Measurements from ENCODE around the gene TMEM106C.

The TMEM106C gene

DNA sequence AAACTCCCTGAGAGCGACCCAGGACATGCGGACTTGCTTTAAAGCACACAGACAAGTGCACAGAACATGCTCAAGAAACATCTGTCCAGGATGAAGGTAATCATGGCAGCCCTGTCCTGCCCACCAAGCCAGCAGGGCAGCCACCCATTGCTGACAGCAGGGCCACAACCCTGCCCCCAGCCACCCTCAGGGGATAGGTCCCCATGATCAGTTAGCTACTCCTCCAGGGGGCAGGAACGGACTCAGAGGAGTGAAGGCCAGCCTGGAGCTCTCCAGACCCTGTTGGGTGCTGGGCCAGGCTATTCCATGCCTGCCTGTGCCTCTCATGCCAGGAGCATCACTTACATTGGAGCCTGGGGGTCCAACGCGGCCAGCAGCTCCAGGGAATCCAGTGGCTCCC, 15.8 kb downstream of the TMEM106C start:
- no peaks in the 10 kb centered on the region for H3K27me3 Mint-ChIP-seq (ENCODE audit: low read depth, poor library complexity)
- no peak for DNase-seq
- no peaks in the 10 kb centered on the region for H3K4me1 Mint-ChIP-seq
- TF ChIP-seq, protein P1, sequence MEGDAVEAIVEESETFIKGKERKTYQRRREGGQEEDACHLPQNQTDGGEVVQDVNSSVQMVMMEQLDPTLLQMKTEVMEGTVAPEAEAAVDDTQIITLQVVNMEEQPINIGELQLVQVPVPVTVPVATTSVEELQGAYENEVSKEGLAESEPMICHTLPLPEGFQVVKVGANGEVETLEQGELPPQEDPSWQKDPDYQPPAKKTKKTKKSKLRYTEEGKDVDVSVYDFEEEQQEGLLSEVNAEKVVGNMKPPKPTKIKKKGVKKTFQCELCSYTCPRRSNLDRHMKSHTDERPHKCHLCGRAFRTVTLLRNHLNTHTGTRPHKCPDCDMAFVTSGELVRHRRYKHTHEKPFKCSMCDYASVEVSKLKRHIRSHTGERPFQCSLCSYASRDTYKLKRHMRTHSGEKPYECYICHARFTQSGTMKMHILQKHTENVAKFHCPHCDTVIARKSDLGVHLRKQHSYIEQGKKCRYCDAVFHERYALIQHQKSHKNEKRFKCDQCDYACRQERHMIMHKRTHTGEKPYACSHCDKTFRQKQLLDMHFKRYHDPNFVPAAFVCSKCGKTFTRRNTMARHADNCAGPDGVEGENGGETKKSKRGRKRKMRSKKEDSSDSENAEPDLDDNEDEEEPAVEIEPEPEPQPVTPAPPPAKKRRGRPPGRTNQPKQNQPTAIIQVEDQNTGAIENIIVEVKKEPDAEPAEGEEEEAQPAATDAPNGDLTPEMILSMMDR (IDR thresholded peaks at IDR 0.05): no peak
- H3K36me3 Mint-ChIP-seq (ENCODE audit: low read depth): peaks cover 58% of the 10 kb centered on the region
- H3K9me3 Mint-ChIP-seq: no peaks in the 10 kb centered on the region
- no peak overlapping the region for H3K27ac Mint-ChIP-seq
- H3K4me3 Mint-ChIP-seq: no peak overlapping the region

- Mint-ChIP-seq H3K4me3 (no peak overlapping the region), H3K27ac (no peak overlapping the region), H3K27me3 (ENCODE audit: low read depth, poor library complexity) (no peaks in the 10 kb centered on the region)
These were observed 16.3 kb downstream of the TMEM106C start for GRCh38 chr12:47979686-47980085.

GRCh38 chr12:47980197-47980596, 16.8 kb downstream of the TMEM106C start:
- Mint-ChIP-seq H3K27ac (no peak overlapping the region), H3K9me3 (no peaks in the 10 kb centered on the region), H3K4me1 (no peaks in the 10 kb centered on the region), H3K27me3 (ENCODE audit: low read depth, poor library complexity) (no peaks in the 10 kb centered on the region), H3K4me3 (no peak overlapping the region), H3K36me3 (ENCODE audit: low read depth) (peaks cover 59% of the 10 kb centered on the region)
- TF ChIP-seq, protein P1 (IDR thresholded peaks at IDR 0.05): no peak
- no peak for DNase-seq

More at GRCh38 chr12:47979686-47980085, 16.3 kb downstream of the TMEM106C start:
- no peaks in the 10 kb centered on the region for H3K9me3 Mint-ChIP-seq
- TF ChIP-seq, protein P1 (IDR thresholded peaks at IDR 0.05): no peak
- no peak for DNase-seq
- peaks cover 58% of the 10 kb centered on the region for H3K36me3 Mint-ChIP-seq (ENCODE audit: low read depth)
- no peaks in the 10 kb centered on the region for H3K4me1 Mint-ChIP-seq

- H3K4me1 Mint-ChIP-seq: no peaks in the 10 kb centered on the region
- H3K9me3 Mint-ChIP-seq: no peaks in the 10 kb centered on the region
- no peak for DNase-seq
- no peak overlapping the region for H3K4me3 Mint-ChIP-seq
- H3K27ac Mint-ChIP-seq: no peak overlapping the region
- H3K27me3 Mint-ChIP-seq (ENCODE audit: low read depth, poor library complexity): no peaks in the 10 kb centered on the region
- peaks cover 56% of the 10 kb centered on the region for H3K36me3 Mint-ChIP-seq (ENCODE audit: low read depth)
- TF ChIP-seq, protein P1 (IDR thresholded peaks at IDR 0.05): no peak
These were observed 17.5 kb downstream of the TMEM106C start for GRCh38 chr12:47980779-47981495.

DNA sequence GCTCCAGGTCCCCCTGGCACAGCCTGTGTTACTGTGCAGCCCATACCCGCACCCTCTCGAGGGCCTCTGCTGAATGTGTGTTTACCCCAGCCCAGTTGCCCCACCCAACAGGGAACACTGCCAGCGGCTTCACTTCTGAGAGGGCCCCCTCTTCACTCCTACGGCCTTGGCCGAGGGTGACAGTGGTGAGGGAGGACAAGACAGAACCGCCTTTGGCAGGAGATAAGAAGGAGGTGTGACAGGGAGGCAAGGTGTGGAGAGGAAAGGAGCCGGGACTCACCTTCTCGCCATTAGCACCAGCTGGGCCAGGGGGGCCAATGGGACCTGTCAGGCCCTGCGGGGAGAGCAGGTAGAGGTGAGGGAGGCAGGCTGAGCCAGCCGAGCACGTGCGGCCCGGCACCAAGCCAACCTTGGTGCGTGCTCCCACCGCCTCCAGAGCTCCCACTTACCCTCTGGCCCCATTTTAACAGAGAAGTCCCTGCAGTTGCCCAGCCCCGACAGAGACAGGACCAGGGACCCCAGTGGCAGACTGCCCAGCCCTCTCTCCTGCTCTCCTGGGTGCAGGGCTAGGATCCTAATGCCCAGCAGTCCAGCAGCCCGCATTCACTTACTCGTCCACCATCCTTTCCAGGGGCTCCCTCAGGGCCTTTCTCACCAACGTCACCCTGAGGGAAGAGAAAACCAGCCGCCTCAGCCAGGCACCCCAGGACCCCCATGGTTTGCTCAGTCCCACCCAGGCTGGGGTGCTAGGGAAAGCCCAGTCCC, 18.3 kb downstream of the TMEM106C start:
- Mint-ChIP-seq H3K4me3 (no peak overlapping the region), H3K27ac (no peak overlapping the region), H3K27me3 (ENCODE audit: low read depth, poor library complexity) (no peaks in the 10 kb centered on the region), H3K9me3 (no peaks in the 10 kb centered on the region), H3K4me1 (no peaks in the 10 kb centered on the region), H3K36me3 (ENCODE audit: low read depth) (peaks cover 56% of the 10 kb centered on the region)
- TF ChIP-seq, protein P1 (IDR thresholded peaks at IDR 0.05): no peak
- no peak for DNase-seq

Measured in nephron progenitor cell (in vitro differentiated cells).